HepG2 (cell line): ENCODE data around the gene DDX49. TPM values are rescaled to one million over a fixed set of nuclear protein-coding genes. Genes with fewer than 3 reads are reported as not detected.

Experiments used
- ARNT2 ChIP-seq: sonication (generic); formaldehyde crosslinking; IDR thresholded peaks from 2 replicates; pipeline ENCODE4 v1.8.0; 2022; ENCODE audit warnings: mild to moderate bottlenecking, low read depth, missing genetic modification reagents, moderate library complexity
- HNF4G ChIP-seq, 2 experiments: sonication (generic) in 1 of 2; formaldehyde crosslinking in 1 of 2; IDR thresholded peaks; 2 replicates each; pipeline versions ENCODE4 v1.4.0 to v1.6.1; 2011 to 2020; ENCODE audit warnings: borderline replicate concordance in 2 of 2, low read depth in 2 of 2, mild to moderate bottlenecking in 2 of 2, low read length in 1 of 2, missing genetic modification reagents in 1 of 2, moderate library complexity in 1 of 2
- NCOA5 ChIP-seq: sonication (generic); formaldehyde crosslinking; IDR thresholded peaks from 2 replicates; pipeline ENCODE4 v1.4.0; 2020; ENCODE audit warnings: missing genetic modification reagents
- NCOR1 ChIP-seq: fragments of 200-600 bp; sonication (generic); IDR thresholded peaks from 2 replicates; pipeline ENCODE4 v1.7.0; 2017; ENCODE audit warnings: antibody characterized with exemption, low read length, borderline replicate concordance
- PHF5A ChIP-seq: IDR thresholded peaks from one replicate; pipeline ENCODE4 v1.6.1; 2018; ENCODE audit warnings: low read depth, missing genetic modification reagents; ENCODE audit not compliant: unreplicated experiment
- SCMH1 ChIP-seq: sonication (generic); formaldehyde crosslinking; IDR thresholded peaks from 2 replicates; pipeline ENCODE4 v1.9.0; 2021; ENCODE audit warnings: missing genetic modification reagents, mild to moderate bottlenecking, borderline replicate concordance
- SMAD1 ChIP-seq: sonication (generic); formaldehyde crosslinking; IDR thresholded peaks from 2 replicates; pipeline ENCODE4 v1.4.0; 2020; ENCODE audit warnings: missing genetic modification reagents, low read depth, mild to moderate bottlenecking, borderline replicate concordance
- YY1 ChIP-seq: IDR thresholded peaks from 2 replicates; pipeline ENCODE4 v1.6.1; 2011; ENCODE audit warnings: low read length, low read depth, moderate library complexity, mild to moderate bottlenecking; ENCODE audit not compliant: insufficient read depth, insufficient replicate concordance
- ZNF24 ChIP-seq: fragments of 450-650 bp; IDR thresholded peaks from 2 replicates; pipeline ENCODE4 v1.6.1; 2017; ENCODE audit warnings: antibody characterized with exemption, mild to moderate bottlenecking
- ZNF496 ChIP-seq: sonication (generic); formaldehyde crosslinking; IDR thresholded peaks from 2 replicates; pipeline ENCODE4 v1.8.1; 2023; ENCODE audit warnings: mild to moderate bottlenecking, moderate library complexity, missing genetic modification reagents; ENCODE audit not compliant: insufficient replicate concordance
- ZNF556 ChIP-seq: sonication (generic); formaldehyde crosslinking; IDR thresholded peaks from 2 replicates; pipeline ENCODE4 v1.4.0; 2020; ENCODE audit warnings: mild to moderate bottlenecking, missing genetic modification reagents, borderline replicate concordance
- ZNF570 ChIP-seq: sonication (generic); formaldehyde crosslinking; IDR thresholded peaks from 2 replicates; pipeline ENCODE4 v1.4.0; 2020; ENCODE audit warnings: mild to moderate bottlenecking, missing genetic modification reagents, borderline replicate concordance
- ZSCAN22 ChIP-seq: sonication (generic); formaldehyde crosslinking; IDR thresholded peaks from 2 replicates; pipeline ENCODE4 v1.4.0; 2020; ENCODE audit warnings: mild to moderate bottlenecking, missing genetic modification reagents
- polyA plus RNA-seq, 8 experiments: library from polyadenylated mRNA; depleted of rRNA in 3 of 8; stranded (reverse) in 7 of 8; unstranded in 1 of 8; fragments of >200 nt; fragmentation: Illumina TruSeq in 4 of 8; extraction: Trizol in 4 of 8; gene quantifications; 2 replicates each; pipeline versions ENCODE4 v1.2.1 to v1.2.3, GENCODE V29; 2011 to 2016; ENCODE audit warnings: low read depth in 4 of 8, missing spikeins in 1 of 8, mixed read lengths in 1 of 8; ENCODE audit not compliant: insufficient read depth in 1 of 8
- total RNA-seq, 5 experiments: library from RNA; depleted of rRNA; stranded (reverse); fragments of >200 nt; fragmentation: Illumina TruSeq; extraction: Trizol; gene quantifications; 2 replicates each; pipeline ENCODE4 v1.2.3, GENCODE V29; 2016; ENCODE audit warnings: low read depth in 1 of 5
- TF ChIP-seq, protein P1 (sequence below), 2 experiments: sonication (generic) in 1 of 2; formaldehyde crosslinking in 1 of 2; IDR thresholded peaks; 2 replicates each; pipeline versions ENCODE4 v1.6.1 to v1.9.0; 2014 to 2022; ENCODE audit warnings: antibody characterized with exemption in 1 of 2, borderline replicate concordance in 1 of 2, inconsistent platforms in 1 of 2, low read depth in 1 of 2, missing genetic modification reagents in 1 of 2
- TF ChIP-seq, protein P2 (sequence below): sonication (generic); formaldehyde crosslinking; IDR thresholded peaks from 2 replicates; pipeline ENCODE4 v1.4.0; 2020; ENCODE audit warnings: mild to moderate bottlenecking, missing genetic modification reagents

DDX49 gene
- total and polyA plus RNA-seq, 2 of the 13 experiments (the other 11 are each of a cell fraction or from before 2014, with no cell fraction given): 27.0 to 46.2 TPM

DNA sequence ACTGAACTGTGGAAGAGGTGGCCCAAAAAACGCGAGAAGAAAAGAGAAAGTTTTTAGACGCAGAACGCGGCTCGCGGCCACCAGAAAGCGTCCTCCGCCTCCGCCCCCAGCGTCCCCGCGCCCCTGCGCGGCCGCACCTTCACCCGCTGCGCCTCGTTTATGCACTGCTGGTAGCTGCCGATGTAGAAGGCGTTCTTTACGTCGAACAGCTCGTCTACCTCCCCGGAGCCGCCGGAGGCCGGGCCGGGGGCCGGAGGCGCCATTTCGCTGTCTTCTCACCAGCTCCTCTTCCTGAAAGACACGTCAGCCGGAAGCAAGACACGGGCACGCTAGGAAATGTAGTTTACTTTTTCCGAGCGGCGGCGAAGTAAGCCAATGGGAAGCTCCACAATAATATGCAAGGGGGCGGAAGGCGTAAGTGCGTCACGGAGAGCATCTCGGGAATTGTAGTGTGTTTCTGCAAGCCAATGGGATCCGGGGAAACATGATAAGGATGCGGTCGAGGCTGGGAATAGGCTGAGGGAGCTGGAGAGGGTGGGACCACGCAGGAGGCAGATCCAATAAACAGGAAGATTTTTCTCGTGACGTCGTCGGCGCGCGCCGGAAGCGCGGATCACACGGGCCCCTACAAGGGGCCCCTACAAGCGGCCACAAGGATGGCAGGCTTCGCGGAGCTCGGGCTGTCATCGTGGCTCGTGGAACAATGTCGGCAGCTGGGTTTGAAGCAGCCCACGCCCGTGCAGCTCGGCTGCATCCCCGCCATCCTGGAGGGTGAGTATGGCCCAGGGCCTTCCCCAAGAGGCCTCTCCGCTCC lies at the start of gene DDX49, which contains the start of gene COPE (continued):
- TF ChIP-seq, protein P1, sequence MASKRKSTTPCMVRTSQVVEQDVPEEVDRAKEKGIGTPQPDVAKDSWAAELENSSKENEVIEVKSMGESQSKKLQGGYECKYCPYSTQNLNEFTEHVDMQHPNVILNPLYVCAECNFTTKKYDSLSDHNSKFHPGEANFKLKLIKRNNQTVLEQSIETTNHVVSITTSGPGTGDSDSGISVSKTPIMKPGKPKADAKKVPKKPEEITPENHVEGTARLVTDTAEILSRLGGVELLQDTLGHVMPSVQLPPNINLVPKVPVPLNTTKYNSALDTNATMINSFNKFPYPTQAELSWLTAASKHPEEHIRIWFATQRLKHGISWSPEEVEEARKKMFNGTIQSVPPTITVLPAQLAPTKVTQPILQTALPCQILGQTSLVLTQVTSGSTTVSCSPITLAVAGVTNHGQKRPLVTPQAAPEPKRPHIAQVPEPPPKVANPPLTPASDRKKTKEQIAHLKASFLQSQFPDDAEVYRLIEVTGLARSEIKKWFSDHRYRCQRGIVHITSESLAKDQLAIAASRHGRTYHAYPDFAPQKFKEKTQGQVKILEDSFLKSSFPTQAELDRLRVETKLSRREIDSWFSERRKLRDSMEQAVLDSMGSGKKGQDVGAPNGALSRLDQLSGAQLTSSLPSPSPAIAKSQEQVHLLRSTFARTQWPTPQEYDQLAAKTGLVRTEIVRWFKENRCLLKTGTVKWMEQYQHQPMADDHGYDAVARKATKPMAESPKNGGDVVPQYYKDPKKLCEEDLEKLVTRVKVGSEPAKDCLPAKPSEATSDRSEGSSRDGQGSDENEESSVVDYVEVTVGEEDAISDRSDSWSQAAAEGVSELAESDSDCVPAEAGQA (IDR thresholded peaks at IDR 0.05; ENCODE audit: low read depth): peak; percentile 77; the same call in 1 of the 2 replicates
- TF ChIP-seq, protein P1 (CRISPR knock-in tag; IDR thresholded peaks at IDR 0.05; ENCODE audit: borderline replicate concordance): no peak
- no peak for TF ChIP-seq SCMH1 (CRISPR knock-in tag)
- TF ChIP-seq ZNF556 (CRISPR knock-in tag): no peak
- TF ChIP-seq ZNF24: no peak
- no peak for TF ChIP-seq ZNF496
- TF ChIP-seq HNF4G (IDR thresholded peaks at IDR 0.05; ENCODE audit: borderline replicate concordance, low read depth, low read length): no peak
- no peak for TF ChIP-seq HNF4G (CRISPR knock-in tag; IDR thresholded peaks at IDR 0.05; ENCODE audit: borderline replicate concordance, low read depth)
- peak; percentile 22 for TF ChIP-seq PHF5A (CRISPR knock-in tag)
- TF ChIP-seq NCOR1: no peak; the same call in 1 of the 2 replicates
- peak; percentile 44; the same call in 1 of the 2 replicates for TF ChIP-seq ARNT2 (CRISPR knock-in tag)
- TF ChIP-seq NCOA5 (CRISPR knock-in tag): no peak
- TF ChIP-seq YY1: peak; percentile 92
- TF ChIP-seq, protein P2, sequence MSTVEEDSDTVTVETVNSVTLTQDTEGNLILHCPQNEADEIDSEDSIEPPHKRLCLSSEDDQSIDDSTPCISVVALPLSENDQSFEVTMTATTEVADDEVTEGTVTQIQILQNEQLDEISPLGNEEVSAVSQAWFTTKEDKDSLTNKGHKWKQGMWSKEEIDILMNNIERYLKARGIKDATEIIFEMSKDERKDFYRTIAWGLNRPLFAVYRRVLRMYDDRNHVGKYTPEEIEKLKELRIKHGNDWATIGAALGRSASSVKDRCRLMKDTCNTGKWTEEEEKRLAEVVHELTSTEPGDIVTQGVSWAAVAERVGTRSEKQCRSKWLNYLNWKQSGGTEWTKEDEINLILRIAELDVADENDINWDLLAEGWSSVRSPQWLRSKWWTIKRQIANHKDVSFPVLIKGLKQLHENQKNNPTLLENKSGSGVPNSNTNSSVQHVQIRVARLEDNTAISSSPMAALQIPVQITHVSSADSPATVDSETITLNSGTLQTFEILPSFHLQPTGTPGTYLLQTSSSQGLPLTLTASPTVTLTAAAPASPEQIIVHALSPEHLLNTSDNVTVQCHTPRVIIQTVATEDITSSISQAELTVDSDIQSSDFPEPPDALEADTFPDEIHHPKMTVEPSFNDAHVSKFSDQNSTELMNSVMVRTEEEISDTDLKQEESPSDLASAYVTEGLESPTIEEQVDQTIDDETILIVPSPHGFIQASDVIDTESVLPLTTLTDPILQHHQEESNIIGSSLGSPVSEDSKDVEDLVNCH (CRISPR knock-in tag): no peak
- TF ChIP-seq ZNF570 (CRISPR knock-in tag): no peak
- no peak for TF ChIP-seq ZSCAN22 (CRISPR knock-in tag)
- no peak for TF ChIP-seq SMAD1 (CRISPR knock-in tag)
